GM21515 (cell line): ENCODE measurements around the gene CAMTA1.

ENCODE experiments used
- ATAC-seq: cut with Tn5 transposase; IDR thresholded peaks from one replicate; pipeline ENCODE4 v1.9.1; 2021; ENCODE audit not compliant: unreplicated experiment

The CAMTA1 gene

GRCh38 chr1:7632681-7633080 lies 847.4 kb downstream of the CAMTA1 start:
- ATAC-seq, result no peak

- no peak for ATAC-seq
Observed at GRCh38 chr1:7633506-7634245, 848.4 kb downstream of the CAMTA1 start.

- ATAC-seq, result no peak
Observed at GRCh38 chr1:7634546-7635240, 849.4 kb downstream of the CAMTA1 start.

GRCh38 chr1:7636795-7637526 lies 851.7 kb downstream of the CAMTA1 start:
- ATAC-seq, result no peak

GRCh38 chr1:7638078-7638477 lies 852.8 kb downstream of the CAMTA1 start:
- ATAC-seq, result no peak

- no peak for ATAC-seq
Observed at GRCh38 chr1:7639435-7640131, 854.3 kb downstream of the CAMTA1 start.

- ATAC-seq, result no peak
Observed at GRCh38 chr1:7640350-7640749, 855.1 kb downstream of the CAMTA1 start.

- ATAC-seq, result no peak
Observed at GRCh38 chr1:7640920-7641585, 855.8 kb downstream of the CAMTA1 start.

- ATAC-seq, result no peak
Observed at GRCh38 chr1:7641587-7642417, 856.5 kb downstream of the CAMTA1 start.

GRCh38 chr1:7642418-7642704 lies 857.1 kb downstream of the CAMTA1 start:
- no peak for ATAC-seq

GRCh38 chr1:7642781-7643529 lies 857.7 kb downstream of the CAMTA1 start:
- ATAC-seq, result no peak

GRCh38 chr1:7643530-7643929 lies 858.3 kb downstream of the CAMTA1 start:
- ATAC-seq, result no peak

- no peak for ATAC-seq
Observed at GRCh38 chr1:7644086-7644485, 858.8 kb downstream of the CAMTA1 start.

GRCh38 chr1:7644961-7645750 lies 859.9 kb downstream of the CAMTA1 start:
- no peak for ATAC-seq

GRCh38 chr1:7645751-7646048 lies 860.4 kb downstream of the CAMTA1 start:
- no peak for ATAC-seq

- ATAC-seq, result no peak
Observed at GRCh38 chr1:7646164-7646563, 860.9 kb downstream of the CAMTA1 start.

- no peak for ATAC-seq
Observed at GRCh38 chr1:7646981-7647901, 862.0 kb downstream of the CAMTA1 start.
